Measurements from ENCODE around the gene CRK. TPM values are rescaled to one million over a fixed set of nuclear protein-coding genes. Genes with fewer than 3 reads are reported as not detected.

CRK gene
- total RNA-seq, result 59.0 TPM

DNA sequence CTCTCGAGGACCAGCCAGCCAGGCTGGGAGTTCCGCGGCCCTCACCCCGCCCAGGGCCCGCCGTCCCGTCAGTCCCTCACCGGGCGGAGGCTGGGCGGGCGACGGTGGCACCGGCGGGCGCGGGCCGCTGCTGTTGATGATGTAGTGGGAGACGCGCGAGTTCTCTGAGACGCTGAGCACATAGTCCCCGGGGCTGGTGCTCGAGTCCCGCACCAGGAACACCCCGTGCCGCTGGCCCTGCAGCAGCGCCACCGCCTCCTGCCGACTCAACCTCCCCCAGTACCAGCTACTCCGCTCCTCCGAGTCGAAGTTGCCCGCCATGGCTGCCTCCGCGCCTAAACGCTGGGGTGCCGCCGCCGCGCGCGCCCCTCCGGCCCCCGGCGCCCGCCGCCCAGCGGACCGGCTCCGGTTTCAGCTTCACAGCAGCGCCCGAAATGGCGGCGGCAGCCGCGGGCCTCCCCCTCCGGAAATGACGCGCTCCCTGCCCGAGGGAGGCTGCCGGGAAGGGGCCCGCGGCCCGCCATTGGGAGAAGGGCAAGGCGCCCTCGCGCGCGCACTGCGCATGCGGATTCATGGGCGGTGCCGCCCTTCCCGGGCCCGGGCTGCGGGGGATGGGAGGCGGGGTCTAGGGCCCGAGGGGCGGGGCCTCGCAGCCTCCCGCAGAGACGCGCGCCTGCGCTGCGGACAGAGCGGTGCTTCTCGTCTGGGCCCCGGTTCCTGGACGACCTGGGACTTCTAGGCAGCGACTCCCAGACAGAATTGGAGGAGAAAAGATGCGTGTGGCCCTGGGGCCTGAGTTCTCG lies at the start of gene CRK:
Gene CRK, minus strand, starts transcription at position 436 of the 803 bp plus-strand sequence. Its CDS starts 115 bp downstream, at position 321.

DNA sequence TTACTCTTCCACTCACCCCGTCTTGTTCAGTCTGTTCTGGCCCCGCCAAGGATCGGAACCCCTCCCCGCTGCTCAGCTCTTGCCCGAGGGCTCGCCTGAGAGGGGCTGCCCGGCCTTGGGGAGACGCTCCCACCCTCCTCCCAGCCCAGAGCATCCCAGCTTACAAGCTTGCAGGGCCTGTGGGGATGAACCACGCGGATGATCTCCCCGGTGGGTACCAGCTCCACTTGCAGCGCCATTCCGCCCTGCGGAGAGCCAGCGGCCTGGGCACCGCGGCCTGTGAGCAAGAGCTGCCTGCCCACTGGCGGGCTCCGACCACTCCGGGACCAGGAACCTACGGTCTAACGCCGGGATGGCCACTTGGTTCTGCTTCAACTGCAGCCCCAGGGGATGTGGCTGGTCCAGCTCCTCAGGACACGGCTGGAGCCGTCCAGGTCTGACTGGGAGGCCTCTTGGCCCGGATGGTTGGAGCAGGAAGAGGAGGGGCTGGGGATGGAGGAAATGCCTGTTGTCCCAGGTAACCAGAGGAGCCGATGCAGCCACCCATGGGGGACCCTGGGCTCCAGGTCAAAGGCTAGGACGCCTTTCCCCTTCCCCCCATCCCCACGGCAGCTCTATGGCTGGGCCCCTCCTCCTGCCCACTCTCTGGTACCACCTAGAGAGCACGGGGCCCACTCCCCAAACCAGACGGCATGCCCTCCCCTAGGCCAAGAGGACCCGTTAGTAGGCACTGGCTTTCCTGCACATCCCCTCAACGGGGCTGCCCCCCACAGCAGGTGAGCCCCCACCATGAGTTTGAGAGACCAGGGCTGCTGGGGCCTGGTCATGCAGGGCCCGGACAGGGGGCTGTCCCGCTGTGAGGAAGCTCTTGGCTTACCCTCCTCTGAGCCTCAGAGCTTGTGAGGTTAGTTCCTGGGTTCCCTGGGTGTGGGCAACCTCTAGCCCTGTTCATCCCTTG lies 36.5 kb upstream of the CRK start, which contains the start of gene MYO1C:
Gene MYO1C, minus strand, starts transcription at position 438 of the 958 bp plus-strand sequence. Its CDS starts 199 bp downstream, at position 239.

DNA sequence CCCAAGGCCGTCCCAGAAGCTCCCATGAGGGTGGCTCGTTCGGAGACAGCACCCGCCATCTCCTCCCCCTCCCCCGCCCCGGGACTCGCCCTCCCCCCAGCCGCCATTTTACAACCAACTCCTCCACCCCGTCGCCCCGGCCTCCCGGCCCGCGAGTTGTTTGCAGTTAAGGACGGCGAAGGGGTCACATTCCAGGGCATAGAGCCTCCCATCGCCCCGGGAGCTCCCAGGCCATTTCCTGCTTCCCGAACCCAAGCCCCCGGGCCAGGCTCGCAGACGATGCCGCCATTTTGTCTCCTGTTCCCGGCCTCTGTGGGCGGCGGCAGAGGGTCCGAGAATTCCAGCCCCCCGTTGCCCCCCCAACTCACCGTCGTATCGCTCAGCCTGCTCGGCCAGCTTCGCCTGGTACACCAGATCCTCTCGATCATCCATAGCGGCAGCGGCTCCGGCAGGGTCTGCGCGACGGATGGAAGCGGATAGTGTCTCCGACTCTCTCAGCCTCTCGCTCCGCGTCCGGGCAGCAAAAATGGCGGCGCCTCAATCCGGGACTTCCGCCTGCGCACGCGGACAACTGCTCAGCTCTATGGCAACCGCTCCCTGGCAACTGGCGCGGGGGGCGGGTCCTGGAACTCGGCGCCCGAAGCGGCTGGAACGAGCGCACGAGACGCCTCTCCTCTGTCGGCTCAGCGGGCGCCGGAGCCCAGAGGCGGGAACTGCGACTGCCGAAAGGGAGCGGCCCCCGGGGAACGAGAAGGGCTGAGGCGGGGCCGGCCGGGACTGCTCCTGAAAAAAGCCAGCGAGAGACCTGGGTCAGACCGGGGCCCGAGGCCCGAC lies 56.1 kb downstream of the CRK start, which contains the start of gene YWHAE:
Gene YWHAE, minus strand, starts transcription at position 544 of the 834 bp plus-strand sequence. Its CDS starts 112 bp downstream, at position 432.

Other genes starting within 250 kb of the CRK start
- gene BHLHA9, start 185.8 kb downstream of the CRK start, total RNA-seq, result not detected
- 1.2 TPM for gene TRARG1, start 176.6 kb downstream of the CRK start, total RNA-seq
- gene YWHAE, start 56.0 kb downstream of the CRK start, total RNA-seq, result 333 TPM
- gene MYO1C, start 36.5 kb upstream of the CRK start, total RNA-seq, result 90.9 TPM
- 61.9 TPM for gene INPP5K, start 60.4 kb upstream of the CRK start, total RNA-seq
- gene PITPNA, start 106.6 kb upstream of the CRK start, total RNA-seq, result 23.9 TPM
- gene SLC43A2, start 172.6 kb upstream of the CRK start, total RNA-seq, result 42.3 TPM
- gene SCARF1, start 189.5 kb upstream of the CRK start, total RNA-seq, result 19.0 TPM
- gene RILP, start 193.6 kb upstream of the CRK start, total RNA-seq, result 14.5 TPM
- 201 TPM for gene PRPF8, start 228.6 kb upstream of the CRK start, total RNA-seq